Measurements from ENCODE around the gene DGUOK.

Gene DGUOK

DNA sequence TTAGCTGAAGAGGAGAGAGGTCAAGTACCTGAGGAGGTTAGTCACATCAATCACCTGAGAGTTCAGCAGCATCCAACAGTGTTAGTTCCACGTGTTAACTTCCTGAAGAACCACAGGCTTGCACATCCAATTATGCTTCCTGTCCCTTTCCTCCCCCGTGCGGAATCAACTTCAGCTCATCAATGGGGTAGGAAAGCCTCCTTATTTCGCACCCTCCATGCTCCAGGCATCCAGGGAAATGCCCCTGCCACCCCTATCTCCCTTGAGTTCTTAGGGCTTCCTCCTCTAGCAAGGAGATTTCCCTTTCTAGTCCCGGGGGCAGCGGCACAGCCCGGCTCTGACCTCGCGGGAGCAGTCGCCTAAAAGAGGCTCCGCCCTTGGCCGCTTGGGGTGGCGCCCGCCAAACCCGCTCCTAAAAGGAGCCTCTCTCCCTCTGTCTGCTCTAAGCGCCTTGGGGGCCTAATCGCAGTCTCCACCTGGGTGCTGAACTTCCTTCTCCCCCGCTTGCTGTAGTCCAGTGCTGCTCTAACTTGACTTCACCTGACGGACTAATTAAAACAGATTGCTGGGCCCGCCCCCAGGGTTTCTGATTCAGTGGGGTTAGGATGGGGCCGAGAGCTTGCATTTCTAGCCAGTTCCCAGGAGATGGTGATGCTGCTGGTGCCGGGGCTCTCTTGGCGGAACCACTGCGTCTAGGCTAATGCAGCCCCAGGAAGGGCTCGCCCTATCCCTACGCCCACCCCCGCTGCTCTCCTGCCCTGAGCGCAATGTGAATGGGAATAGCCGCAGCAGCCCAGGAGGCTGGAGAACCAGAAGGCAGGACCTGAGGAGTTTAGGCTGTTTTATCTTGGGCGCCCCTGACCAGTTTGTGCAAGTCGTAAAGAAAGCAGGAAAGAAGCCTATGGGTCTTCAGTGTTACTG is 54.7 kb downstream of the DGUOK start:
- DNase-seq, result peak; percentile 55 to 63

DNA sequence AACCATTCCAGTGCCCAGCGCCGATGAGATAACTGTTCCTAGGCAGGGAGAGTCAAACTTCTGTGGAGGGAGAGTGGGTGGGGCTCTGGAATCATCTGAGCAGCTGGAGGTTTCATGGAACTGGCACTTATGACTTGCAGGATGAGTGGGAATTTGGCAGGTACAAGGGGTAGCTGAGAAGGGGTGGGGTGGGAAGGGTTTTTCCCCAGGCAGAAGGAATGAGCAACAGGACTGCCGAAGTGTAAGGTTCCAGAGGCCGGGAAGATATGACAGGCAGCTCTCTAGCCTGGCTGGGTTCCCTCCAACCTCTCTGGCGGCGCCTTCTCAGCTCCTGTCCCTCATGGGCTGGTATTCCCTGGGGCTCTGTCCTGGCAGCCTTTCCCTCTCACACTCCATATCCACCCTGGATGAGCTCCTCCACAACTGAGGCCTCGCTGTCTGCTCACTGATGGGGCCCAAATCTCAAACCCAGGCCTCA is 55.5 kb downstream of the DGUOK start:
- no peak for DNase-seq

DNA sequence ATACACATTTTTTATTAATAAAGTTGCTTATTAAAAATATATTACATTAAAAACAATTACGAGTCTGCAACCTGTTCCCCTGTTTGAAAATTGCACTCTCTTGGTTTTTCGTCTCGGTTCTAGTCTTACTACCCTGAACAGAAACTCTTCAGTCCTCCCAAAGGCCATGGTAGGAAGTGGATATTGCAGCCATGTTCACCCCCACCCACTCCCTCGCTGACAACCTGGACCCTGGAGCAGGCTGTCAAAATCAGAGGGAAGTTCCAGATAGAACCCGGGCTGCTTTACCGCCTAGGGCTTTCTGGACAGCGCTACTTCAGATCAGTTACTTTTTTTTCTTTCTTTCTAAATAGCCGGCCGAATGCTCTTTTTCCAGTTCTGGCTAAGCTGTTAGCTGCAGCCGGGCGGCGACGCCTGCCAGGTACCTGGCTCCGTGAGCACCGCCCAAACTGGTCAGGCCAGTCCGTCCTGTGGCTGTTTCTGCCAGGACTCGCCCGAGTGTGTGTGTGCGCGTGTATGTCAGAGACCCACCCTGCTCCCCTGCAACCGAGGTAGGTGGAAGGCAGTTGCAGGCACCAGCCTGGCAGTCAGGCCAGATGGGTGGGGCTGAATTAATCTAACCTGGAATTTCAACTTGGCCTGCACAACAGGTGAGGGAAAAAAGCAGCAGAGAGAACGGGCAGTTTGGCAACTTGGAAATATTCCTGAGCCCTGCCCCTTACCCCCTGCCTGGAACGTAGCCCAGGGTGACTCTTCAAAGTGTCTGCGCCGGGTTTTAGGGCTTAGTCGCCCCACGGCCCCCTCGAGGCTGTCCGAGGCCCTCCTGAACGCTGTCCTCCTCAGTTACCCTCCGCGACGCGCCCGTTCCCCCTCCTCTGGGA is 56.9 kb downstream of the DGUOK start:
- DNase-seq, result no peak

DNA sequence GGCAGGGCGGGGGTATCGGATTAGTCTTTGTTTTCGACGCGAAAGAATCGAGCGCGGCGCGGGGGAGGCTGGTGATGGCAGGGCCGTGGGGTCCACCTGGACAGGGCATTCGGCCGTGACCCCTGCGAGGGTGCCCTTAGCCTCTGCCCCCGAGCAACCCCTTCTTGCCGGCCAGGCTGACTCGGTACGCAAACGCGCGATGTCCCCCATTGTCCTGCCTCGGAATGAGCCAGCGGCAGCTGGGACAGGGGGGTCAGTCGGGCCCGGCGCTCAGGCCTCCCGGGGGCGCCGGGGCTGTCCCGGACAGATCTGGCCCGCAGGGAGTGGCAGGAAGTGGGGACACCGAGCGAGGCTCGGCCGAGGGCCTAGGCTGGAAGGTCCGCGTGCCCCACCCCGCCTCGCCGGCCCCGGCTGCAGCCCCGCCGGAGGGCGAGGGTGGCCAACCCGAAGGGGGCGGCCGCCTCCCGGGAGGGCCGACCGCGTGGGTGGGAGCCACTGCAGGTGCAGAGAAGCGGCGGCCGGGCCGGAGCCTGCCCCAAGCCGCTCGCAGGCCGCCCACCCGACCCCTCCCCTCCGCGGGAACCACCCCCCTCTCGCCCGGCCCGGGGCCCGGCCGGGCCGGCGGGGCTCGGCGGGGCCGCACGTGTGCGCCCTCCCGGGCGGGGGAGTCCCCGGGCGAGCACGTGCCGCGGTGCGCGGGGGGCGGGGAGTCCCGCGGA is 57.7 kb downstream of the DGUOK start, which contains the start of gene TET3:
TET3 (plus strand) TSS at position 708 of the 719 bp plus-strand sequence. CDS start 1,494 bp downstream, outside the sequence.
- DNase-seq, result peak; percentile 60 to 65

DNA sequence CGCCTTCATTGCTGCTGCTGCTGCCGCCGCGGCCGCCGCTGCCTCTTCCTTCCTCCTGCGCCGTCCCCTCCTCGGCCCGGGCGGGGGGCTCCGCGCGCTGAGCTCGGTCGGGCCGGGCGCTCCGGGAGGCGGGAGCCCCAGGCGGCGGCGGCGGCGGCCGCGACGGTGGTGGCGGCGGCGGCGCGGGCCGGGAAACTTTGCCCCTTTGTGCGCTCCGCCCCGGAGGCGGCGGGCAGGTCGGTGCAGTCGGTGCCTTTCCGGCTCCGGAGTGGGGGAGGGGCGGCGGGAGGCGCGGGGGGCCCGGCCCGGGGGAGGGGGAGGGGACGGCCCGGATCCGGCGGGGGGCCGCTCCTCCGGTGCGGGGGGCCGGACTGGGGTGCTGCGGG is 58.2 kb downstream of the DGUOK start:
- peak; percentile 67 to 69 for DNase-seq

DNA sequence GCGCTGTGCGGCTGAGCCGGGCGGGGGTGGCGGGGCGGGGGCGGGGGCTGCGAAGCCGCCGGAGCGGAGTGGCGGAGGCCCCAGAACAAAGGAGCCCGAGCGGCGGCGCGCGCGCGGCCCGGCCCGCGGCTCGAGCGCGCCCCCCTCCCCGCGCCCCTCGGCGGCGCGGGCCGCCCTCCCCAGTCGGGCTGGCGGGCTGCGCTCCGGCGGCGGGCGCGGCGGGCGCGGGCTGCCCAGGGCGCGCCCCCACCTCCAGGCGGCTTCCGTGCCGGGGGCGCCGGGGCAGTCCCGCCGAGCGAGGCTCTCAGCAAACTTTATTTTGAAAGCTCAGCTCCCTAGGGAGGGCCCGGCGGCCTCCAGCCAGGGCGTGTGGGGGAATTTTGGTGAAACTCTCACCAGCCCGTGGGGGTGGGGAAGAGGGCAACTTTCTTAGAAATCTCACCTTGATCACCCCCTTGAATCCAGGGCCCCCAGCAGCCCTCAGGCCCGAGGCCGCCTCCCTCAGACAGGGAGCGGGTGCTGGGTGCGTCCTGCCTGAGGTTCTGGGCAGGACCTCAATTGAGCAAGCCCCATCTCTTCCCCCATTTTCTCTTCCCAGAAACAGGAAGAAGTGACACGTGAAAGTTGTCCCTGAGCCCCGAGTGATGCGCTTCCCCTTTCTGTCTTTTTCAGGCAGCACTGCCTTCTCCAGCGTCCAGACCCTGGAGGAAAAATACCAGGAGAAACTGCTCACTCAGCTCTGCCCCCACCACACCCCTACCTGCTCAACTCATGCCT is 58.8 kb downstream of the DGUOK start:
- DNase-seq, result peak; percentile 77 to 81

DNA sequence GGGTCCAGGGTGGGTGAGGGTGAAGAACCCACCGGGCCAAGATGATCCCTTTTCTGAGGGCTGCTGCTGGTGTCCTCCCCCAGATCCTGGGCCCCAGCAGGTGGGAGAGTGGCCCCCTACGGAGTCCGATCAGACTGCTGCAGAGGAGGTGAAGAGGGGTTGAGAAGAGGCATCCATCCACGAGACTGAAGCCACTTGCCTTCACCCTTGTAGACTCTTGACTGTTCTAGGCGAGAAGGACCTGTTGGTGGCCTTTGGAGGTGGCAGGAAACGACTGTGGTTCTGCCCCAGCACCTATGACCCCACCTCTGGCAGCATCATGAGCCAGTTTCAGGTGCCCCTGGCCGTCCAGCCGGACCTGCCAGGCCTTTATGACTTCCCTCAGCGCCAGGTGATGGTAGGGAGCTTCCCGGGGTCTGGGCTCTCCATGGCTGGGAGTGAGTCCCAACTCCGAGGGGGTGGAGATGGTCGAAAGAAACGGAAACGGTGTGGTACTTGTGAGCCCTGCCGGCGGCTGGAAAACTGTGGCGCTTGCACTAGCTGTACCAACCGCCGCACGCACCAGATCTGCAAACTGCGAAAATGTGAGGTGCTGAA is 59.5 kb downstream of the DGUOK start:
- DNase-seq, result peak; percentile 57 to 61

DNA sequence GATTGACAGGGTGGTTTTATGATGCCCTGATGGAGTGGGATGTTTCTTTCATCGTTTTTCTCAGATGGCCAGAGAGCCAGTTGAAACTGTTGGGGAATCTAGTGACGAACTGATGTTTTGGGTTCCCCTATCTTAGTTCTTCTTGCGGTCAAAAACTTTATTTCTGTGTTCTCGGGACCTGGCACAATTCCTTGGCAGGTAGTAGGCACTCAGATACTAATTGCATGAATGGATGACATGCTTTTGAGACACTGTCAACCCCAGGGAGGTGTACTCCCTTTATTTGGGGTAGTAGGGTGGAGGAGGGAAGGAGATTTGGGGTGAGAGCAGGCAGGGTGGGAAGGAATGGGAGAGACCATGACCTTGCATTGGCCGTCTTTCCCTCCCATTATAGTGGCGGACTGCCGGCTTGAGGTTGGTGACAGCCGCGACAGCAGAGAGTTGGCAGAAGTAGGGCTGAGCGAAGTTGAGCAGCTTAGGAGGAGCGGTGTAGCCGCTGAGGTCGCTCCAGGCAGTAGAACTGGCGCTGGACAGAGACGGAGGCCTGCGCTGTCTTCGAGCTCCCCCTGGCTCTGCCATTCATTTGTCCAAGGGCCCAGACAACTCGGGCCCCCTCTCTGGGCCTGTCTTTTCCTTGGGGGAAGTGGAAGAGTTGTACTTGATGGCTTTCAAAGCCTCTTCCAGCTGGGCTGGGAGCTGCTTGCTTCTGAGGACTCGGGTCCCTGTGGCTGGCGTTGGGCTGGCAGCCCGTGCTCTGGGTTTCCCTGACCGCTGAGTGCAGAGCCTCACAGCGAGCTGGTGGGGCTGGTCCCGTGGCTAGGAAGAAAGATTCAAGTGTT is 60.6 kb downstream of the DGUOK start:
- DNase-seq, result peak; percentile 46 to 58

DNA sequence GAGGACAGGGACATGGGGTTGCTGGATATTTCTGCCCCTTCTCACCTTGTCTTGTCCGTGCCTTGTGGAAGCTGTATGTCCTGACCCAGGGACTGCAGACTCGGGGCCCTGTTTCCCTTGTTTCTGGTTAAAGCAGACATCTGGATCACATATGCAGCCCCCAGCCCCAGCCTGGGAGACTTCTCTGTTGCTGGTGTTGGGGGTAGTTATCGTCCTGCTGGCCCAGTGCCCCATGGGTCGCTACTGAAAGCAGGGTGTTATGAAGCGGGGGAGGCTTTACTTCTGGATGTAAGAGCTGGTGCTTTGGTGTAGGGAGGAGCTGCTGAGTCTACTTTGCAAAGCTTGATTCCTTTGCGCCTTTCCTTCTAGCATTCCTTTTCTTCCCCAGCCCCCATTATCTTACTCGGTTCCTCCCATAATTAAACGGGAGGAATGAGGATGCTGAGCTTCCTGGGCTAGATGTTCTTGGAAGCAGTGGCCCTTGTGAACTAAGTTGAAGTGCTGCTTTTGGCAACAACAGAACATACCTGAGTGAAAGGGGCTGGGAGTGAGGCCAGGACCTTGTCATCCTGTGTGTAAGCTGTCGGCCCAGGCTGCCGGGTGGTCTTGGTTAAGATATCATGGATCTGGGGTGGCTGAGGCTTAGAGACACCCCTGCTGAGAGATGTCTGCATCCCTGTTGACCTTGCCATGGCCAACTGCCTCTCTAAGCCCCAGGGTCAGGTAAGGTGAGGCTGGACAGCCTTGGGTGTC is 61.4 kb downstream of the DGUOK start:
- DNase-seq, result no peak

DNA sequence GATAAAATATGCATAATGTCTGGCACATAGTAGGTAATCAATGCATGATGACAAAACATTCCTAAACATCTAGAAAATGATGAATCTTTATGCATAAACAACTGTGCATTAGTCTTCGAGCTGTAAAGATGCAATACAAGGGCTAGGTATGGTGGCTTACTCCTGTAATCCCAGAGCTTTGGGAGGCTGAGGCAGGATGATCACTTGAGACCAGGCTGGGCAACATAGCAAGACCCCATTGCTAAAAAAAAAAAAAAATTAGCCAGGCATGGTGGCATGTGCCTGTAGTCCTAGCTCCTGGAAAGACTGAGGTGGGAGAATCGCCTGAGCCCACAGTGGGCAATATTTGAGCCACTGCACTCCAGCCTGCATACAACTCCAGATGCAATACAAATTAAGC is 63.3 kb downstream of the DGUOK start:
- DNase-seq, result no peak

DNA sequence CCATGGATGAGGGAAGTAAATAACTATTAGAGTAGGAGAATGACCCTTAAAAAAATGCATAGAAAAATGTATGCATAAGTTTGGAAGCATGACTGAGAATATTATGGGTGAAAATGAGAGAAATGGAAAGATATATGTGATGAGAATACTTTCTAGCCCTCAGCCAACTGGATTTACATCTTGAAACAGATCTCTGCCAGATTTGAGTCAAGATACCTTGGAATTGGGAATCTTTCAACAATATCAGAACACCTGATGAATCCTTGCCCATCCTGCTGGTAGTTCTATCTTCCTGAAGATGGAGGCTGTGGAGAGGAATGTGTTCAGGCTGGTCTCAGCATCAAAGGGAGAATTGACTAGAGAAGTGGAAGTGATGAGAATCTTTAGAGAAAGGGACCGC is 63.9 kb downstream of the DGUOK start:
- DNase-seq, result no peak

DNA sequence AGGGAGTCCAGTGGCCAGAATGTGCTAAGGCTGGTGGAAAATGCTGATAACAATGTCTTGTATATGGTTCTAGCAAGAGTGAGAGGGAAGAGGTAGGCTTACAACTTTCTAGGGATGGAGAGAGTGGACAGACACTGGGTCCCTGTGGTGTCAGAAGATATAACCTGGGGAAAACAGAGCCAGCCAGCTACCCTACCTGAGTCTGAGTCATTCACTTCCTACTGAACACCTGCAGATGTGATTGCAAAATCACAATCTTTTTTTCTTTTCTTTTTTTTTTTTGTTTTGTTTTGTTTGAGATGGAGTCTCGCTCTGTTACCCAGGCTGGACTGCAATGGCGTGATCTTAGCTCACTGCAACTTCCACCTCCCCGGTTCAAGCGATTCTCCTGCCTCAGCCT is 65.4 kb downstream of the DGUOK start:
- no peak for DNase-seq

DNA sequence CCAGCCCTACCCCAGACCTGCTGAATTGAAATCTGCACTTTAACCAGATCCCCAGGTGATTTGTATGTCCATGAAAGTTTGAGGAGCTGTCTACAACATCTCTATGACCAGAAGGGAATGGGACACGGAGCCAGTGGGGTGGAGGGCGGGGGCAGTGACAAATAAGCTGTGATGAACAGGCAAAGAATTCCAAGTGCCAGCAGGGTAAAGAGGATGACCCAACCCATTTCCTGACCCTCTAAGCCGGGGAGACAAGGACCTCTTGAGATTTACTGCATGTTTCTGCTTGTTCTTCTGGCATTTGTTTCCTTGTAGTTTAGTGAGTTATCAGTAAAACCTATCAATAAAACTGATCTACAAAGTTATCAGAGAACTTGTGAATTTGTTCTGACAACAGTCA is 66.7 kb downstream of the DGUOK start:
- no peak for DNase-seq

DNA sequence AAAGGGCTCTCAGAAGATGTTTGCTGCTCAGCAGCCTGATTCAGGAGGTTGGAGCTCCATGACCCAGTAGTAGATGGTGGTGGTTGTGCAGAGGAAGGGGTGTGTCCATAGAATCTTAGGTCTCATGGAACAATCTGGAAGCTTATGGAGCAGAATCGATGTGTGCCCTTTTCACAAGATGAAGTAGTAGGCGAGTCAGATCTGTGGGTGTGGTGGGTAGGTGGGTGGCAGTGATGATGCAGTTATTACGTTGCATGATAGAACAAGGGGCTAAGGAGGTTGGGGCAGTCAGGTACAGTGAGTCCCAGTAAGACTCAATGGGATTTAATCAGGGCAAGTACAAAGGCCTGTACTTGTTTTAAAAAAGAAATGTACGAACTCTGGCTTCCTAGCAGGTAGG is 67.1 kb downstream of the DGUOK start:
- no peak for DNase-seq

DNA sequence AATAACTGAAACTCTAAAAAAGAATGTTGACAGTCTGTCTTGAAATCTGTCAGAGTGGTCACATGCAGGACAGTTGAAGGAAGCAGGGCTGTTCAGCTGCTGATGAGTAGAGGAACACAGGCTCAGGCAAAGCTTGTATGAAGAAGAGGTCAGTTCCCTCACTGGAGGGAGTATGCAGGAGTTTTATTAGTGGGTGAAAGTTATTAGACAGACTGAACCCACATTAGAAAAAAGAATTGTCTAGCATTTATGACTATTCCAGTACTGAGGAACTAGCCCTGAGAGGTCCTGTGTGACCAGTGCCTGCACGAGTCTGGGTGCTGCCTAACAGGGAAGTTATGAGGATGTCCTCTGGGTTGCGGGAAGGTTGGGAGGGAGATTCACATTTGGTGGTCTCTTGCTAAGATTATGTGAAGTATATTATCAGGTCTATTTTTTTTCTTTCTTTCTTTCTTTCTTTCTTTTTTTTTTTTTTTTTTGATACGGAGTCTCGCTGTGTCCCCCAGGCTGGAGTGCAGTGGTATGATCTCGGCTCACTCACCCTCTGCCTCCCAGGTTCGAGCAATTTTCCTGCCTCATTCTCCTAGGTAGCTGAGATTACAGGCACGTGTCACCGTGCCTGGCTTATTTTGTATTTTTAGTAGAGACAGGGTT is 67.6 kb downstream of the DGUOK start:
- DNase-seq, result no peak

DNA sequence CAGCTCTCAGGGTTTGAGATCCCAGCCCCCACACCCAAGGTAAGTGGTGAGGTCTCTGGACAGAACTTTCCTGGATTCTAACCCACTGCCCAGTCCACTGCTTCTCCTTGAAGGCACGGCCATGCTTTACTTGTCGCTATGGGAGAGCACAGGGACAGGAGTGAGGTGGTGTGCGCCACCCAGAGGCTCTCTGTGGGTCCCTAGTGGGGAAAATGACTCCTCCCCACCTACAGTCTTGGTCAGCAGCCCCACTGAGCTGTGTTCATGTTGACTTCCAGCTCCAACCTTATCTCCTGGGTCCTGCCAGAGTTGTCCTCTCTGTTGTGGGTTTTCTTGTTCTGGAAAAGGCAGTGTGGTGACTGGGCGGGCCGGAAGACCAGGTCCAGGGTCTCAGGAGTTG is 69.1 kb downstream of the DGUOK start:
- no peak for DNase-seq

DNA sequence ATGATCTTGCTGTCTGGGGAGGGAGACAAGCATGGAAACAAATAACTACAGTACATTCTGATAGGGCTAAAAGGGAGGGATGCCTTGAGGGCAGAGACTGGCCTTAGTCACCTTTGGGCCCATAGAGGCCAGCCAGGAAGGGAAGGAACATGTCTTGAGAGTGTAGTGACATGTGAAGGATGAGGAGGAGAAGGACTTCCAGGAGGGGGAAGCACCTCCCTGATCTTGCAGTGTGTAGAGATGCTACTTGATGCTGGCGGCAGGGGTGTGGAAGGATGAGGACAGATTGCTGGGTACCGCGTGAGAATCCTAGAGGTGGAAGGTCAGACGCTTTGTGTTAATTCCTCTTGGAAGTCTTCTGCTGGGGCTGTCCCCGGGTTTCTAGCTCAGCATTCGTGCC is 71.1 kb downstream of the DGUOK start:
- DNase-seq, result no peak

DNA sequence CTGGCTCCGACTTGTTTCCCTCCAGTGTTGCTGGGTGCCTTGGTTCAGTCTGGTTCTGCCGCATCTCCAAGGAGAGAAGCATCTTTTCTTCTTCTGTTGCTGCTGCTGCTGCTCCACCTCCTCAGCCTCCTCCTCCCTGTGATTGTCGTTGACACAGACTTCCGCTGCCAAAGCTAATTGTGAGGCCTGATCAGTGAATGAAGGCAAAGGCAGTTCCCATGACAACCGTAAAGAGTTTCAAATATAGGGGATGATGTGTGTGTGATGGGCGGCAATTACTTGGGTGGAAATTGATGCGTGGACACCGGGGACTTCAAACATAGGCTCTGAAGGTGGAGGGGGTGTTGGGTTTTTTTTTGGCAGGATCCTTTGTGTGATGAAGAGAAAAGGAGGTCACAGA is 71.8 kb downstream of the DGUOK start:
- DNase-seq, result no peak

DNA sequence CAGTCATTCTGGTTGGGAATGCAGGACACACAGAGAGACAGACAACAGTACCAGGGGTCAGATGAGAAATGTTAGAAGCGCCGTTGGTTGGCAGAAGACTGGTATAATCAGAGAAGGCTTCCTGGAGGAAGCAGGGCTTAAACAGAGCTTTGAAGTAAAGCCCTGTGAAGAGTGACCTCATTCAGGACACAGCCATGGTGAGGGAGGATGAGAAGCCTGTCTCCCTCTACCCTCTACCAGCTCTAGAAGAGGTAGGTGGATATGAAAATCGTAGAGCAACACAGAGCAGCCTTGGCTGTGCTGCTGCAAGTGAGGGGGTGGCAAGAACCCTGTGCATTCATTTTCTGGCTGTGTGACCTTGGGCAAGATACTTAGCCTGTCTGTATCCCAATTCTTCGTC is 72.3 kb downstream of the DGUOK start:
- no peak for DNase-seq
